ENCODE measurements around the gene MED15.
"Not testable (repeated sequence)": the region's sequence is repeated elsewhere in the genome, so short reads cannot be mapped to it uniquely, and the experiment has no call there.

- not testable (repeated sequence) for TF ChIP-seq POLR2A, CTCF (IDR thresholded peaks at IDR 0.05)
These were observed 37.9 kb downstream of the MED15 start for GRCh38 chr22:20545318-20545634.
